ENCODE results near the gene ZNF808. TPM values are rescaled to one million over a fixed set of nuclear protein-coding genes. Genes with fewer than 3 reads are reported as not detected.
"Not testable (repeated sequence)": the region's sequence is repeated elsewhere in the genome, so short reads cannot be mapped to it uniquely, and the experiment has no call there.

ZNF808 gene
- total and polyA plus RNA-seq, 2 donors from 2014 or later: 3.4 to 35.8 TPM

DNA sequence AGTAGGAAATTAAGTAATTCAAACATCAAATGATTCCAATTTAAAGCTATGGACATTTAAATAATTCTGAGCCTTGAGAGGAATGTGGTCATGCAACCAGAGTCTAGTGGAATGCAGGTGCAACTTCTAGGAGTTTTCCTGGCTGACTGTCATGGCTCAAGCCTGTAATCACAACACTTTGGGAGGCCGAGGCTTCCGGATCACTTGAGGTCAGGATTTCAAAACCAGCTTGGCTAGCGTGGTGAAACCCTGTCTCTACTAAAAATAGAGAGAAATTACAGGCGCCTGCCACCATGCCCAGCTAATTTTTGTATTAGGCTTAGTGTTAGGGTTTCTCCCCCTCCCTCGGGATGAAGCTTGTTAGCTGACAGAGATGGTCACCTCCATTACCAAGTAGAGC lies 6.4 kb downstream of the ZNF808 start:
- H3K36me3 ChIP-seq (ENCODE audit: control insufficient read depth in 2 of 3, insufficient read depth in 3 of 3, low read length in 3 of 3): peaks cover 0 to 8% (median 0%) of the 10 kb centered on the region in 3 donors
- FAIRE-seq (no peak), DNase-seq (peak in 2 of 5 donors; percentile 14 to 36)
- no peaks in the 10 kb centered on the region for H3K9me3 ChIP-seq (ENCODE audit: control insufficient read depth in 2 of 3, insufficient read depth in 1 of 3, low read length in 3 of 3)
- TF ChIP-seq, protein P1, sequence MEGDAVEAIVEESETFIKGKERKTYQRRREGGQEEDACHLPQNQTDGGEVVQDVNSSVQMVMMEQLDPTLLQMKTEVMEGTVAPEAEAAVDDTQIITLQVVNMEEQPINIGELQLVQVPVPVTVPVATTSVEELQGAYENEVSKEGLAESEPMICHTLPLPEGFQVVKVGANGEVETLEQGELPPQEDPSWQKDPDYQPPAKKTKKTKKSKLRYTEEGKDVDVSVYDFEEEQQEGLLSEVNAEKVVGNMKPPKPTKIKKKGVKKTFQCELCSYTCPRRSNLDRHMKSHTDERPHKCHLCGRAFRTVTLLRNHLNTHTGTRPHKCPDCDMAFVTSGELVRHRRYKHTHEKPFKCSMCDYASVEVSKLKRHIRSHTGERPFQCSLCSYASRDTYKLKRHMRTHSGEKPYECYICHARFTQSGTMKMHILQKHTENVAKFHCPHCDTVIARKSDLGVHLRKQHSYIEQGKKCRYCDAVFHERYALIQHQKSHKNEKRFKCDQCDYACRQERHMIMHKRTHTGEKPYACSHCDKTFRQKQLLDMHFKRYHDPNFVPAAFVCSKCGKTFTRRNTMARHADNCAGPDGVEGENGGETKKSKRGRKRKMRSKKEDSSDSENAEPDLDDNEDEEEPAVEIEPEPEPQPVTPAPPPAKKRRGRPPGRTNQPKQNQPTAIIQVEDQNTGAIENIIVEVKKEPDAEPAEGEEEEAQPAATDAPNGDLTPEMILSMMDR (IDR thresholded peaks at IDR 0.05; ENCODE audit: borderline replicate concordance, extremely low read depth, insufficient read depth): no peak
- H3K4me1 ChIP-seq (ENCODE audit: control insufficient read depth in 2 of 3, insufficient read depth in 2 of 3, low read depth in 1 of 3, low read length in 3 of 3): peaks cover 0 to 5% (median 0%) of the 10 kb centered on the region in 3 donors
- intact Hi-C loops (cut with DNase I): no loop called here
- H3K9ac ChIP-seq (ENCODE audit: low read length in 3 of 3): no peak overlapping the region
- H3K27me3 ChIP-seq (ENCODE audit: control insufficient read depth, insufficient read depth, low read length): no peaks in the 10 kb centered on the region
- H3K4me3 ChIP-seq (ENCODE audit: low read length in 3 of 3): no peak overlapping the region
- H3K27ac ChIP-seq (ENCODE audit: low read depth in 2 of 2, low read length in 2 of 2): no peak overlapping the region

DNA sequence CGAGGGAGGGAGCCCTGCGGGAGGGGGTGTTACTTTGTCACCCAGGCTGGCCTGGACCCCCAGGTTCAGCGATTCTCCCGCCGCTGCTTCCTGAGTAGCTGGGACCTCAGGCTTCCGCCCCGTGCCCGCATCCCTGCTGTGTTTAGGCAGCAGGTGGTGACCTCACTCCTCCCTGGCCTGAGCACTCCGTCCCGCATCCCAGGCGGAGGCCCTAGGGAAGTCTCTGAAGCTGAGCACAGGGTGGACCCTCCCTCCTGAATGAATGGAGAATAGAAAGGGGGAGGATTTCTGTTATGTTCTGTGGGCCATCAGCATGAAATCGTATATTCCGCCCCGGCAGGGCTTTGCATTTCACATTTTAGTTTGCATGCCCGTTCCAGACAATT lies 7.9 kb downstream of the ZNF808 start:
- H3K4me1 ChIP-seq (ENCODE audit: control insufficient read depth in 2 of 3, insufficient read depth in 2 of 3, low read depth in 1 of 3, low read length in 3 of 3); H3K27ac ChIP-seq (ENCODE audit: low read depth in 2 of 2, low read length in 2 of 2); FAIRE-seq; H3K36me3 ChIP-seq (ENCODE audit: control insufficient read depth in 2 of 3, insufficient read depth in 3 of 3, low read length in 3 of 3); H3K9ac ChIP-seq (ENCODE audit: low read length in 3 of 3); H3K27me3 ChIP-seq (ENCODE audit: control insufficient read depth, insufficient read depth, low read length); intact Hi-C loops (cut with DNase I); H3K9me3 ChIP-seq (ENCODE audit: control insufficient read depth in 2 of 3, insufficient read depth in 1 of 3, low read length in 3 of 3): not testable (repeated sequence)
- peak overlapping the region in 2 of 3 donors; percentile 12 to 64 for H3K4me3 ChIP-seq (ENCODE audit: low read length in 3 of 3)
- DNase-seq: peak in 2 of 5 donors; percentile 63 to 73

DNA sequence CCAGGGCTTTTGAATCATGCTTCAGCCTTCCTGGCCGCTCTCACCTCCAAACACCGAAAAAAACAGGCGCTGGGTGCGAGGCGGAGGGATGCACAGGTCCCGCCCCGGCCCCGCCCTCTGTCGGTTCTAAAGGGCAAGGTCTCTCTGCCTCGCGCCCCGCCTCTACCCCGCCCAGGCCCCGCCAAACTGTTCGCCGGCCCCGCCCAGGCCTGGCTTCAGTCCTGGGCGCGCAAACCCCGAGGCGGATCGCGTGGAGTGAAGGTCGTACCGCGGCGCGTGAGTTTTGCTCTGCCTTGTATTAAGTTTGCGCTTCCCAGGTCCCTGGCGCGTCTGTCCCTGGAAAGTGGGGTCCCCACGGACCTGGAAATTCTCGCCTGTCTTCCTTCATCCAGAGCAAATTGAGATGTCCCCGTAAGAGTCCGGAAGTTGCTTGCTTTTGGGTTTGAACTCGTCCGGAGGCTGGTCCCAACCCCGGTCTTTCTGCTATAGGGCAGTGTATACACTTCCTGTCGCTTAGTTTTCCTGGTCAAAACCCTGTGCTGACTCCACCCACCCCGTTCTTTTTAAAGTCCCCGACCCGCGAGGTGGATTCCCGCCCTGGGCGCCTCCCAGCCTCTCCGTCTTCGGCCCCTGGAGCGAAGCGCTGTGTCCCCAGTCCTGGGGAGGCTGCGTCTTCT lies 8.4 kb downstream of the ZNF808 start:
- FAIRE-seq: no peak
- peak overlapping the region; percentile 60 to 64 (median 61) for H3K4me3 ChIP-seq (ENCODE audit: low read length in 3 of 3)
- H3K27ac ChIP-seq (ENCODE audit: low read depth in 2 of 2, low read length in 2 of 2): peak overlapping the region; percentile 25 to 67
- peaks cover 0 to 2% (median 0%) of the 10 kb centered on the region in 3 donors for H3K4me1 ChIP-seq (ENCODE audit: control insufficient read depth in 2 of 3, insufficient read depth in 2 of 3, low read depth in 1 of 3, low read length in 3 of 3)
- intact Hi-C loops (cut with DNase I): no loop called here
- peaks cover 0 to 8% (median 0%) of the 10 kb centered on the region in 3 donors for H3K36me3 ChIP-seq (ENCODE audit: control insufficient read depth in 2 of 3, insufficient read depth in 3 of 3, low read length in 3 of 3)
- peak; percentile 87 to 94 (median 91) for DNase-seq
- H3K9ac ChIP-seq (ENCODE audit: low read length in 3 of 3): peak overlapping the region in 2 of 3 donors; percentile 40 to 63
- TF ChIP-seq, protein P1 (IDR thresholded peaks at IDR 0.05; ENCODE audit: borderline replicate concordance, extremely low read depth, insufficient read depth): no peak
- H3K27me3 ChIP-seq (ENCODE audit: control insufficient read depth, insufficient read depth, low read length): no peaks in the 10 kb centered on the region
- H3K9me3 ChIP-seq (ENCODE audit: control insufficient read depth in 2 of 3, insufficient read depth in 1 of 3, low read length in 3 of 3): no peaks in the 10 kb centered on the region

DNA sequence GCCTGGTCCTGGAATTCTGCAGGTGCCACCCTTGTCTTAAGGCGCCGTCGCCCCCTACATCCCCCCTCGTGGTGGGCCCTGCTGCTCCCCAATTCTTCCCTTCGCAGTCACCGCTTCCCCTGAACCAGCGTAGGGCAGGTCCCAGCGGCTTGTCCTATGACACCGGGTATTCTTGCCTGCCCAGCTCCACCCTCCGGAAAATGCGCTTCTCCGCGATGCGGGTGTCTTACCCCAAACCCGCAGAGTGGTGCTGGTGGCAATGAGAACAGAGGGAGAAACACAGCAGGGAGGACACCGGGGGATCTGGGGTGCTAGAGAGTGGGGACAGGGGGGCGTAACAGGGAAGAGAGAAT lies 9.0 kb downstream of the ZNF808 start:
- Histone ChIP-seq H3K36me3 (ENCODE audit: control insufficient read depth in 2 of 3, insufficient read depth in 3 of 3, low read length in 3 of 3) (peaks cover 0 to 8% (median 0%) of the 10 kb centered on the region in 3 donors), H3K9me3 (ENCODE audit: control insufficient read depth in 2 of 3, insufficient read depth in 1 of 3, low read length in 3 of 3) (no peaks in the 10 kb centered on the region), H3K27ac (ENCODE audit: low read depth in 2 of 2, low read length in 2 of 2) (peak overlapping the region in 1 of 2 donors; percentile 25), H3K27me3 (ENCODE audit: control insufficient read depth, insufficient read depth, low read length) (no peaks in the 10 kb centered on the region), H3K4me1 (ENCODE audit: control insufficient read depth in 2 of 3, insufficient read depth in 2 of 3, low read depth in 1 of 3, low read length in 3 of 3) (peaks cover 0 to 2% (median 0%) of the 10 kb centered on the region in 3 donors), H3K9ac (ENCODE audit: low read length in 3 of 3) (peak overlapping the region in 1 of 3 donors; percentile 63), H3K4me3 (ENCODE audit: low read length in 3 of 3) (peak overlapping the region in 2 of 3 donors; percentile 60 to 64)
- intact Hi-C loops (cut with DNase I): no loop called here
- TF ChIP-seq, protein P1 (IDR thresholded peaks at IDR 0.05; ENCODE audit: borderline replicate concordance, extremely low read depth, insufficient read depth): no peak
- no peak for FAIRE-seq
- peak in 1 of 5 donors; percentile 27 for DNase-seq

DNA sequence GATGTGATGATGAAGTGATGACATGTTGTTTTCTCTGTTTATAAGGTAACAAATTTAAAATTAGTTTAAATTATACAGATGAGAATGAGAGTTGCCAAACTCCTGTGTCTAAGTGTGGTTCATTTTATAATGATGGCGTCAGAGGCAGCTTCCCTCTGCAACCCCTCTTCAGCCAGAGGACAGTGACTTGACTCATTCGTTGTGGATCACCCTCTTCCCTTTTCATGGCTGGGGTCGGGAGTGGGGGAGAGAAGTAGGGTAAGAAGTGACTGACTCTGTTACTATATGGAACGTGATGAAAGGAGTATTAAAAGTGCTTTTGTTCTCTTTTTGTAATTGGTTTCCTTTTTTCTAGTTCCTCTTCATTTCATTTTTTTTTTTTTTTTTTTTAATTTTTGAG lies 11.3 kb downstream of the ZNF808 start:
- H3K9me3 ChIP-seq (ENCODE audit: control insufficient read depth in 2 of 3, insufficient read depth in 1 of 3, low read length in 3 of 3); FAIRE-seq; H3K4me3 ChIP-seq (ENCODE audit: low read length in 3 of 3); H3K9ac ChIP-seq (ENCODE audit: low read length in 3 of 3); H3K36me3 ChIP-seq (ENCODE audit: control insufficient read depth in 2 of 3, insufficient read depth in 3 of 3, low read length in 3 of 3); H3K4me1 ChIP-seq (ENCODE audit: control insufficient read depth in 2 of 3, insufficient read depth in 2 of 3, low read depth in 1 of 3, low read length in 3 of 3); intact Hi-C loops (cut with DNase I); DNase-seq; H3K27me3 ChIP-seq (ENCODE audit: control insufficient read depth, insufficient read depth, low read length); H3K27ac ChIP-seq (ENCODE audit: low read depth in 2 of 2, low read length in 2 of 2): not testable (repeated sequence)

DNA sequence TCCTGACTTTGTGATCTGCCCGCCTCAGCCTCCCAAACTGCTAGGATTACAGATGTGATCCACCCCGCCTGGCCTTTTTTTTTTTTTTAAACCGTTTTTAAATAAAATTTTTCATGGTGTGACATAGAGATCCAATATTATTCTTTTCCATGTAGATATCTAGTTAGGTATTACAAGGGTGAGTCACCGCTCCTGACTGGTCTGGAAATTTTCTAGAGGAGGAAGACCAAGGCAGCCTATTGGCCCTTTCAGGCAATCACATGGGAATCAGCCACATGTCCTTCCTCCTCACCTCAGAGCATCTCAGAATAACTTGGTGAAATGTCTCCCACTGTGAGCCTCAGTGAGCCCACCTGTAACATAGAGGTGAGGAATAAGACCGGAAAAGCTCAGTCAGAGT lies 13.7 kb downstream of the ZNF808 start:
- FAIRE-seq; H3K4me1 ChIP-seq (ENCODE audit: control insufficient read depth in 2 of 3, insufficient read depth in 2 of 3, low read depth in 1 of 3, low read length in 3 of 3); H3K4me3 ChIP-seq (ENCODE audit: low read length in 3 of 3); DNase-seq; H3K9me3 ChIP-seq (ENCODE audit: control insufficient read depth in 2 of 3, insufficient read depth in 1 of 3, low read length in 3 of 3); H3K27me3 ChIP-seq (ENCODE audit: control insufficient read depth, insufficient read depth, low read length); H3K9ac ChIP-seq (ENCODE audit: low read length in 3 of 3); H3K27ac ChIP-seq (ENCODE audit: low read depth in 2 of 2, low read length in 2 of 2); intact Hi-C loops (cut with DNase I): not testable (repeated sequence)
- H3K36me3 ChIP-seq (ENCODE audit: control insufficient read depth in 2 of 3, insufficient read depth in 3 of 3, low read length in 3 of 3): peaks cover 0 to 12% (median 2%) of the 10 kb centered on the region in 3 donors

Measured in kidney (tissue), 14 donors.